DOHH2 (cell line): ENCODE data around the gene PRKAR2B.

Experiments used
- H3F3A ChIP-seq: fragments of 200-600 bp; sonication (generic), shearing (Covaris generic); 2 replicates; pipeline ENCODE4 v1.6.0; 2016; ENCODE audit warnings: antibody characterized with exemption, mild to moderate bottlenecking; ENCODE audit not compliant: control insufficient read depth, insufficient read depth
- H3K27ac ChIP-seq: fragments of 200-600 bp; sonication (generic); 2 replicates; pipeline ENCODE4 v1.5.1; 2014; ENCODE audit warnings: low read depth, mild to moderate bottlenecking, low read length, moderate library complexity
- H3K27me3 ChIP-seq: fragments of 200-600 bp; sonication (generic); 2 replicates; pipeline ENCODE4 v1.6.1; 2014; ENCODE audit warnings: mild to moderate bottlenecking, low read length, mixed read lengths; ENCODE audit not compliant: control insufficient read depth
- H3K36me3 ChIP-seq: fragments of 200-600 bp; sonication (generic); 2 replicates; pipeline ENCODE4 v1.6.1; 2014; ENCODE audit warnings: mild to moderate bottlenecking, low read length, moderate library complexity, mixed read lengths; ENCODE audit not compliant: control insufficient read depth
- H3K4me1 ChIP-seq: fragments of 200-600 bp; sonication (generic); 2 replicates; pipeline ENCODE4 v1.6.1; 2014; ENCODE audit warnings: mild to moderate bottlenecking, low read length, mixed read lengths; ENCODE audit not compliant: control insufficient read depth
- H3K4me2 ChIP-seq: fragments of 200-600 bp; sonication (generic); 2 replicates; pipeline ENCODE4 v1.6.0; 2014; ENCODE audit warnings: mild to moderate bottlenecking, low read length, moderate library complexity
- H3K4me3 ChIP-seq: fragments of 200-600 bp; sonication (generic); 2 replicates; pipeline ENCODE4 v1.5.1; 2014; ENCODE audit warnings: mild to moderate bottlenecking, low read length, mixed read lengths
- H3K79me2 ChIP-seq: fragments of 200-600 bp; sonication (generic); 2 replicates; pipeline ENCODE4 v1.6.1; 2014; ENCODE audit warnings: mild to moderate bottlenecking, low read length, mixed read lengths; ENCODE audit not compliant: control insufficient read depth
- H3K9me2 ChIP-seq: fragments of 200-600 bp; sonication (generic); replicated peaks from 2 replicates; pipeline ENCODE4 v1.6.1; 2014; ENCODE audit warnings: mild to moderate bottlenecking, low read length, mixed read lengths; ENCODE audit not compliant: control insufficient read depth
- H3K9me3 ChIP-seq: fragments of 200-600 bp; sonication (generic); 2 replicates; pipeline ENCODE4 v1.6.1; 2014; ENCODE audit warnings: antibody characterized with exemption, low read length, mixed read lengths; ENCODE audit not compliant: control insufficient read depth, insufficient read depth
- H4K20me1 ChIP-seq: fragments of 200-600 bp; sonication (generic); 2 replicates; pipeline ENCODE4 v1.6.0; 2014; ENCODE audit warnings: low read depth, mild to moderate bottlenecking, antibody characterized with exemption, low read length, moderate library complexity; ENCODE audit not compliant: control insufficient read depth, insufficient read depth
- CTCF ChIP-seq: fragments of 200-600 bp; sonication (generic); IDR thresholded peaks from one replicate; pipeline ENCODE4 v1.5.1; 2014; ENCODE audit warnings: antibody characterized with exemption, mild to moderate bottlenecking, low read depth, low read length; ENCODE audit not compliant: poor library complexity, severe bottlenecking
- EZH2phosphoT487 ChIP-seq: fragments of 200-600 bp; sonication (generic); IDR thresholded peaks from 2 replicates; pipeline ENCODE4 v1.6.1; 2017; ENCODE audit warnings: borderline replicate concordance, mild to moderate bottlenecking, antibody characterized with exemption, low read length, moderate library complexity, mixed read lengths

The PRKAR2B gene

GRCh38 chr7:107164092-107164491, 119.6 kb downstream of the PRKAR2B start:
- Histone ChIP-seq H3K9me3 (no peaks in the 10 kb centered on the region), H3K9me2 (no peaks in the 10 kb centered on the region), H3K36me3 (peaks cover 21% of the 10 kb centered on the region), H3K4me2 (0 out of 2 replicates have a peak overlapping the region, but pooled peaks have one; percentile 3), H3K27ac (no peak overlapping the region), H3K79me2 (no peaks in the 10 kb centered on the region), H4K20me1 (no peaks in the 10 kb centered on the region), H3F3A (peaks cover 28% of the 10 kb centered on the region), H3K4me3 (no peak overlapping the region), H3K4me1 (peaks cover 18% of the 10 kb centered on the region), H3K27me3 (no peaks in the 10 kb centered on the region)
- TF ChIP-seq CTCF = no peak
- no peak for TF ChIP-seq EZH2phosphoT487

GRCh38 chr7:107165341-107165740, 120.8 kb downstream of the PRKAR2B start:
- H3K36me3 ChIP-seq = peaks cover 9% of the 10 kb centered on the region
- H3F3A ChIP-seq = peaks cover 25% of the 10 kb centered on the region
- no peak overlapping the region for H3K4me3 ChIP-seq
- no peak overlapping the region for H3K4me2 ChIP-seq
- H3K27ac ChIP-seq = no peak overlapping the region
- peaks cover 7% of the 10 kb centered on the region for H3K79me2 ChIP-seq
- no peaks in the 10 kb centered on the region for H4K20me1 ChIP-seq
- no peak for TF ChIP-seq CTCF
- no peak for TF ChIP-seq EZH2phosphoT487
- no peaks in the 10 kb centered on the region for H3K27me3 ChIP-seq
- H3K4me1 ChIP-seq = peaks cover 19% of the 10 kb centered on the region
- H3K9me3 ChIP-seq = no peaks in the 10 kb centered on the region
- H3K9me2 ChIP-seq = no peaks in the 10 kb centered on the region

DNA sequence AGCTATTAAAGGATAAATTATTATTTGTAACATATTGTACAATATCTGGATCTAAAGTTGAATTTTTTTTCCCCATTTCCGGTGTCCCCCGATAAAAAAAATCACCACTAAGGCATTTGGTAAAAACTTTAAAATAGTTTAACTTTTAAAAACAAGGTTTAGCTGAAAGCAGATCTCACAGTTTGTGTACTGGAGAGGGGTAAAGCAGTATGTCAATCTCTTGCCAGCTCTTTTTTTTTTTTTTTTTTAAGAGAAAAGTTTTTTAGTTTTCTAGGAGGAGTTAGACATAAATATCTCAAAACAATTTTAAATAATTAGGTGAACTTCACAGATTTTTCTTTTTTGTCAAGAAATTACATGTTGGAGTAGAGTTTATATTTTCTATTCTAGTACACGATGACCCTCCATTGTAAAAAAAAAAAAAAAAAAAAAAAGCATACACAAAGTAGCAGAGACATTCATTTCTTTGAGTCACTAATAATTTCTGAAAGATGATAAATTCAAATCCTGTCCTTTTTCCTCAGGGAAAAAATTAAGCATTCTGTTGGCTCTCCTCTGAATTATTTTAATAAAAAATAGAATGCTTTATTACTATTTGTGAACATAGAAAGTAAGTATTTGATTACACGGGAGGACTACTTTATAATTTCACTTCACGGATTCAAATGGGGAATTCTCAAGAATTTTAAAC, 122.4 kb downstream of the PRKAR2B start:
- Histone ChIP-seq H3K9me2 (no peaks in the 10 kb centered on the region), H3K79me2 (peaks cover 20% of the 10 kb centered on the region), H4K20me1 (no peaks in the 10 kb centered on the region), H3K4me2 (peak overlapping the region; percentile 91), H3F3A (peaks cover 25% of the 10 kb centered on the region), H3K4me3 (peak overlapping the region; percentile 82), H3K27ac (peak overlapping the region; percentile 87), H3K27me3 (no peaks in the 10 kb centered on the region), H3K9me3 (no peaks in the 10 kb centered on the region), H3K4me1 (peaks cover 23% of the 10 kb centered on the region), H3K36me3 (no peaks in the 10 kb centered on the region)
- TF ChIP-seq EZH2phosphoT487 = no peak
- TF ChIP-seq CTCF = no peak
